Esophagus muscularis mucosa (tissue), 4 donors: ENCODE results near the gene SIAH2.

Experiments
- EP300 ChIP-seq: sonication (generic); formaldehyde crosslinking; IDR thresholded peaks from one replicate; pipeline ENCODE4 v1.6.1; 2017; ENCODE audit warnings: antibody characterized with exemption
- POLR2A ChIP-seq: fragments of 450-650 bp; IDR thresholded peaks from one replicate; pipeline ENCODE4 v1.6.1; 2017; ENCODE audit warnings: antibody characterized with exemption, moderate library complexity, mild to moderate bottlenecking, low read depth
- POLR2AphosphoS5 ChIP-seq, 2 donors: sonication (generic); formaldehyde crosslinking; IDR thresholded peaks; one replicate each; pipeline ENCODE4 v1.6.1; 2017; ENCODE audit warnings: antibody characterized with exemption in 2 of 2
- TF ChIP-seq, protein P1 (sequence below), 3 experiments: fragments of 200-600 bp in 2 of 3; fragments of 450-650 bp in 1 of 3; sonication (generic) in 2 of 3; IDR thresholded peaks; one replicate each; pipeline ENCODE4 v1.5.1; 2017 to 2019; ENCODE audit warnings: antibody characterized with exemption in 3 of 3, mild to moderate bottlenecking in 2 of 3, moderate library complexity in 1 of 3

DNA sequence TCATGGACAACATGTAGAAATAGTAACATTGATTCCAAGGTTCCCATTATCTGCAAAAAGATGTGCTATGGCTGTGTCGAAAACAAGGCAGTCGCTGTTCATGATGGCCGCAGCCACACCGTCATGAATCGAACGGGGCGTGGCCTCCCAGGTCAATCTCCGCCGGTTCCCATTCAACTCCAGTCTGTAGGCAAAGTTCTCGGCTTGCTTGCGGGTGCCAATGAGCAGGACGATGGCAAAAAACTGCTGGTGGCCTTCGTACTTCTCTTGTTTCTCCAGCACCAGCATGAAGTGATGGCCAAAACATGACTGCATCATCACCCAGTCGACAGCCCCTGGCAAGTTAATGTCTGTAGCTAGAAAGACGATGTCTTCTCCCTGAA lies 20.8 kb downstream of the SIAH2 start:
- TF ChIP-seq, protein P1, sequence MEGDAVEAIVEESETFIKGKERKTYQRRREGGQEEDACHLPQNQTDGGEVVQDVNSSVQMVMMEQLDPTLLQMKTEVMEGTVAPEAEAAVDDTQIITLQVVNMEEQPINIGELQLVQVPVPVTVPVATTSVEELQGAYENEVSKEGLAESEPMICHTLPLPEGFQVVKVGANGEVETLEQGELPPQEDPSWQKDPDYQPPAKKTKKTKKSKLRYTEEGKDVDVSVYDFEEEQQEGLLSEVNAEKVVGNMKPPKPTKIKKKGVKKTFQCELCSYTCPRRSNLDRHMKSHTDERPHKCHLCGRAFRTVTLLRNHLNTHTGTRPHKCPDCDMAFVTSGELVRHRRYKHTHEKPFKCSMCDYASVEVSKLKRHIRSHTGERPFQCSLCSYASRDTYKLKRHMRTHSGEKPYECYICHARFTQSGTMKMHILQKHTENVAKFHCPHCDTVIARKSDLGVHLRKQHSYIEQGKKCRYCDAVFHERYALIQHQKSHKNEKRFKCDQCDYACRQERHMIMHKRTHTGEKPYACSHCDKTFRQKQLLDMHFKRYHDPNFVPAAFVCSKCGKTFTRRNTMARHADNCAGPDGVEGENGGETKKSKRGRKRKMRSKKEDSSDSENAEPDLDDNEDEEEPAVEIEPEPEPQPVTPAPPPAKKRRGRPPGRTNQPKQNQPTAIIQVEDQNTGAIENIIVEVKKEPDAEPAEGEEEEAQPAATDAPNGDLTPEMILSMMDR (IDR thresholded peaks at IDR 0.05): no peak
- TF ChIP-seq POLR2AphosphoS5 (IDR thresholded peaks at IDR 0.05): no peak
- no peak for TF ChIP-seq POLR2A
- no peak for TF ChIP-seq EP300
